Measurements from ENCODE around the gene CDYL2. TPM values are rescaled to one million over a fixed set of nuclear protein-coding genes. Genes with fewer than 3 reads are reported as not detected.

CDYL2 gene
- total RNA-seq, 1 experiment from 2014 or later = 7.6 TPM

DNA sequence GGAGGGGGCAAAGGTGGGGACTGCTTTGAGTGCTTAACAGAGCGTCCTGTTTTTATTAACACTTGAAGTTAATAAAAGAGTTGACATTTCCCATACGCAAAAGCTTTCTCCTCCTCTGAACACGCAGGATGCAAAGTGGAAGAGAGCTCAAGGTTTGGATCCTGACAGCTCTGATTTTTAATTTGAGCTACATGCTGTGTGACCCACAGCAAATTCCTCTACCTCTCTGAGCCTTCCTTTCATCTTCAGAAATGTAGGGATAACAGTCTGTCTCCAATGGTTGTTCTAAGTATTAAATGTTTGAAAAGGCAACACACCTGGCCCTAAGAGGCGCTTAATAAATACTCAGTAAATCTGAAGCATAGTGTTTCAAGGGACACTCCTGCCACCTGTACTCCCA lies 93.0 kb downstream of the CDYL2 start:
- ATAC-seq (no peak), DNase-seq (no peak)
- H3K9ac ChIP-seq (ENCODE audit: low read length) = no peak overlapping the region
- intact Hi-C loops (cut with micrococcal nuclease) = no loop called here
- no peaks in the 10 kb centered on the region for H3K27me3 ChIP-seq (ENCODE audit: low read length)
- TF ChIP-seq EZH2phosphoT487 (IDR thresholded peaks at IDR 0.05; ENCODE audit: borderline replicate concordance, low read length) (no peak), EZH2 (IDR thresholded peaks at IDR 0.05; ENCODE audit: low read length, unreplicated experiment) (no peak)
- TF ChIP-seq, protein P1, sequence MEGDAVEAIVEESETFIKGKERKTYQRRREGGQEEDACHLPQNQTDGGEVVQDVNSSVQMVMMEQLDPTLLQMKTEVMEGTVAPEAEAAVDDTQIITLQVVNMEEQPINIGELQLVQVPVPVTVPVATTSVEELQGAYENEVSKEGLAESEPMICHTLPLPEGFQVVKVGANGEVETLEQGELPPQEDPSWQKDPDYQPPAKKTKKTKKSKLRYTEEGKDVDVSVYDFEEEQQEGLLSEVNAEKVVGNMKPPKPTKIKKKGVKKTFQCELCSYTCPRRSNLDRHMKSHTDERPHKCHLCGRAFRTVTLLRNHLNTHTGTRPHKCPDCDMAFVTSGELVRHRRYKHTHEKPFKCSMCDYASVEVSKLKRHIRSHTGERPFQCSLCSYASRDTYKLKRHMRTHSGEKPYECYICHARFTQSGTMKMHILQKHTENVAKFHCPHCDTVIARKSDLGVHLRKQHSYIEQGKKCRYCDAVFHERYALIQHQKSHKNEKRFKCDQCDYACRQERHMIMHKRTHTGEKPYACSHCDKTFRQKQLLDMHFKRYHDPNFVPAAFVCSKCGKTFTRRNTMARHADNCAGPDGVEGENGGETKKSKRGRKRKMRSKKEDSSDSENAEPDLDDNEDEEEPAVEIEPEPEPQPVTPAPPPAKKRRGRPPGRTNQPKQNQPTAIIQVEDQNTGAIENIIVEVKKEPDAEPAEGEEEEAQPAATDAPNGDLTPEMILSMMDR (conservative IDR thresholded peaks at IDR 0.05; ENCODE audit: low read depth, low read length) = no peak
- H3K4me1 ChIP-seq (ENCODE audit: insufficient read depth, low read length) = no peaks in the 10 kb centered on the region
- H3K9me2 ChIP-seq (replicated peaks; ENCODE audit: low read length) = no peaks in the 10 kb centered on the region
- no peaks in the 10 kb centered on the region for H3F3A ChIP-seq (ENCODE audit: low read length, unreplicated experiment)
- no peaks in the 10 kb centered on the region for H3K9me3 ChIP-seq (ENCODE audit: low read length)
- no peaks in the 10 kb centered on the region for H3K79me2 ChIP-seq (ENCODE audit: low read length)
- no peak overlapping the region for H3K27ac ChIP-seq (ENCODE audit: low read length)
- ChIA-PET CTCF (no interaction called here), POLR2A (ENCODE audit: unreplicated experiment) (no interaction called here)
- H3K4me3 ChIP-seq (ENCODE audit: low read length) = no peak overlapping the region
- H3K4me2 ChIP-seq (ENCODE audit: low read length) = no peak overlapping the region
- no peaks in the 10 kb centered on the region for H4K20me1 ChIP-seq (ENCODE audit: low read length)
- no TSS peak for BruUV-seq (replicated peaks)
- H3K36me3 ChIP-seq (ENCODE audit: low read depth, low read length) = no peaks in the 10 kb centered on the region
- no peak overlapping the region for H2AFZ ChIP-seq (ENCODE audit: low read length)

DNA sequence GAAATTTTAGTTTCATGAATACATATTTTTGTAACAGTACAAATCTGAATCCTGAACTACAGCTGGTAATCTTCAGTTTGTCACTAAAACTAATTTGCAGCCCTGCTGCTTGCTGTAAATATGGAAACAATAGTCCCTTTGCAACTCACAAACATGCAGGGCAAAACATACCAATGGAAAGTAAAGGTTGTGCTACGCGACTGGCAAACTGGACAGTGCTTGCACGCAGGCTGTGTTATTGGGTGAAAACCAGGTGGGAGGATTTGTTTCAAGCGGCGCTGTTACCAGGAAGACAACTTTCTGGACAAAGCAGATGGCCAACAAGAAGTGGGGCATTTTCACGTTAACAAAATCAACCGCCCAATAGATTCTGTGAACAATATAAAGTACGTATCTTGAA lies 93.5 kb downstream of the CDYL2 start:
- Histone ChIP-seq H3F3A (ENCODE audit: low read length, unreplicated experiment) (no peaks in the 10 kb centered on the region), H3K36me3 (ENCODE audit: low read depth, low read length) (no peaks in the 10 kb centered on the region), H3K9me3 (ENCODE audit: low read length) (no peaks in the 10 kb centered on the region), H2AFZ (ENCODE audit: low read length) (no peak overlapping the region), H3K4me1 (ENCODE audit: insufficient read depth, low read length) (no peaks in the 10 kb centered on the region), H3K27ac (ENCODE audit: low read length) (no peak overlapping the region), H3K27me3 (ENCODE audit: low read length) (no peaks in the 10 kb centered on the region), H3K4me2 (ENCODE audit: low read length) (no peak overlapping the region), H3K79me2 (ENCODE audit: low read length) (no peaks in the 10 kb centered on the region), H3K4me3 (ENCODE audit: low read length) (no peak overlapping the region), H4K20me1 (ENCODE audit: low read length) (no peaks in the 10 kb centered on the region), H3K9me2 (replicated peaks; ENCODE audit: low read length) (no peaks in the 10 kb centered on the region), H3K9ac (ENCODE audit: low read length) (no peak overlapping the region)
- DNase-seq = no peak
- TF ChIP-seq EZH2phosphoT487 (IDR thresholded peaks at IDR 0.05; ENCODE audit: borderline replicate concordance, low read length) (no peak), EZH2 (IDR thresholded peaks at IDR 0.05; ENCODE audit: low read length, unreplicated experiment) (no peak)
- TF ChIP-seq, protein P1 (conservative IDR thresholded peaks at IDR 0.05; ENCODE audit: low read depth, low read length) = no peak
- no TSS peak for BruUV-seq (replicated peaks)
- ATAC-seq = no peak
- intact Hi-C loops (cut with micrococcal nuclease) = no loop called here
- ChIA-PET POLR2A (ENCODE audit: unreplicated experiment) (no interaction called here), CTCF (no interaction called here)

DNA sequence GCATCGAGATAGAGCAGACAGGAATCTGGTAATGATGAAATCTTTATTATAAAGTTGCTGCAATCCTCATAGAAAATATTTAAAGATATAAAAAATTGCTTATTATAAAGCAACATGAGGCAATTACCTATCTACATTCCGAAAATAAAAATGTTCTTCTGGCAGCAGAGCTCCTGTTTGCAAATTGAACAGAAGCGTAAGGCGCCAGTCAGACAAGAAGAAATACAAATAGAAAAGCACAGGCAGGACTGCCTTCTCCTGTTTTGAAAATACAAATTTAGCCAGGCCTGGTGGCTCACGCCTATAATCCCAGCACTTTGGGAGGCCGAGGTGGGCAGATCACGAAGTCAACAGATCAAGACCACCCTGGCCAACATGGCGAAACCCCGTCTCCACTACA lies 95.6 kb downstream of the CDYL2 start:
- no peaks in the 10 kb centered on the region for H3K4me1 ChIP-seq (ENCODE audit: insufficient read depth, low read length)

More for the DNA sequence above, 95.6 kb downstream of the CDYL2 start:
- no peaks in the 10 kb centered on the region for H3F3A ChIP-seq (ENCODE audit: low read length, unreplicated experiment)
- H3K27me3 ChIP-seq (ENCODE audit: low read length) = no peaks in the 10 kb centered on the region
- CTCF ChIA-PET = no interaction called here
- TF ChIP-seq EZH2 (IDR thresholded peaks at IDR 0.05; ENCODE audit: low read length, unreplicated experiment) (no peak), EZH2phosphoT487 (IDR thresholded peaks at IDR 0.05; ENCODE audit: borderline replicate concordance, low read length) (no peak)
- TF ChIP-seq, protein P1 (conservative IDR thresholded peaks at IDR 0.05; ENCODE audit: low read depth, low read length) = no peak
- H4K20me1 ChIP-seq (ENCODE audit: low read length) = no peaks in the 10 kb centered on the region
- intact Hi-C loops (cut with micrococcal nuclease) = no loop called here
- no peaks in the 10 kb centered on the region for H3K79me2 ChIP-seq (ENCODE audit: low read length)
- no peak overlapping the region for H3K4me3 ChIP-seq (ENCODE audit: low read length)
- DNase-seq (no peak), ATAC-seq (no peak)
- H3K9me3 ChIP-seq (ENCODE audit: low read length) = no peaks in the 10 kb centered on the region
- H3K27ac ChIP-seq (ENCODE audit: low read length) = no peak overlapping the region
- H3K9me2 ChIP-seq (replicated peaks; ENCODE audit: low read length) = no peaks in the 10 kb centered on the region
- no peak overlapping the region for H3K4me2 ChIP-seq (ENCODE audit: low read length)
- no peaks in the 10 kb centered on the region for H3K36me3 ChIP-seq (ENCODE audit: low read depth, low read length)
- no peak overlapping the region for H3K9ac ChIP-seq (ENCODE audit: low read length)
- BruUV-seq (replicated peaks) = no TSS peak
- no peak overlapping the region for H2AFZ ChIP-seq (ENCODE audit: low read length)
- POLR2A ChIA-PET (ENCODE audit: unreplicated experiment) = no interaction called here
